Stimulated activated CD4-positive, alpha-beta T cell treated with anti-CD3 and anti-CD28 coated beads, Interleukin-12 subunit alpha, Interleukin-12 subunit beta, amount 100 ng/mL, for 48 hours (primary cell): ENCODE data around the gene SLC26A8.
"Not testable (repeated sequence)": the region's sequence is repeated elsewhere in the genome, so short reads cannot be mapped to it uniquely, and the experiment has no call there.

Experiments used
- DNase-seq, 3 donors: peaks; one replicate each; pipeline ENCODE4 v3.0.0-alpha.2; 2020; ENCODE audit warnings: low read depth in 2 of 3, low spot score in 1 of 3

The SLC26A8 gene

DNA sequence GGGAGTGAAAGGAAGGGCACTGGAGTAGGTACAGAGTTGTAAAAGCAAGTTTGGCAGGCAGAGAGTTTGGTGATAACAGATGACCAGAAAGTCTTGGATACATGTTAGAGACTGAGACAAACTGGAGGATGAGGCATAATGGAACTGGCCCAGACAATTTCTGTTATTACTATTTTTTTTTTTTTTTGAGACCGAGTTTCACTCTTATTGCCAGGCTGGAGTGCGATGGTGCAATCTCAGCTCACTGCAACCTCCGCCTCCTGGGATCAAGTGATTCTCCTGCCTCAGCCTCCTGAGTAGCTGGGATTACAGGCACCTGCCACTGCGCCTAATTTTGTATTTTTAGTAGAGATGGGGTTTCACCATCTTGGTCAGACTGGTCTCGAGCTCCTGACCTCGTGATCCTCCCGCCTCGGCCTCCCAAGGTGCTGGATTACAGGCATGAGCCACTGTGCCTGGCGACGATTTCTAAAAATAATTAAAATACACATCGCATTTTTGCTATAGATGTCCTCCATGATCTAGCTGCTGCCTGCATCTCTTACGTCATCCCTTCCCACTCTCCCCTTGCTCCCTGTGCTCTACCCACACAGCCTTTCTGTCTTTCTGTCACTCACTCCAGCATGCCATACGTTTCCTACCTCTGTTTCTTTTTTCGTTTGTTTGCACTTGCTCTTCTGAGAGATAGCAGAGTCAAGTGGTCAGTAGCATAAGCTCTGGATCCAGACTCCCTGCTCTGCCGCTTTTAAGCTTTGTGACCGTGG, 26.7 kb upstream of the SLC26A8 start:
- DNase-seq, result no peak

DNA sequence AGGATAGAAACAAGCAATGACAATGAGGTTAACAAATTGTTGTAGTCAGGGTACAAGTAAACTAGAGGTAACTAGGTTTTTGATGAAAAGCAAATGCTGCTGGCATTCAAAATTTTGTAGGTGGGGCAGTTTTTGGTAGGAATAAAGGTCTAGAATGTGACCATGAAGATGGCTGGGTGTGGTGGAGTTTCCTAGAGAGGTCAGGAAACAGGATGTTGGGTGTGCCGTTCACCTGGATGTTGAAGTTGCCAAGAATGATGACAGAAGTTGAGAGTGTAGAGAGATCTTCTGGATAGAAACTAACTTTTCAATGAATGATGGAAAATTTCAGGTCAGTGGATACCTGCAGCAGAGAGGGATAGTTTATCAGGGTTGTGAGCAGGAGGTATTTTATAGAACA, 25.9 kb upstream of the SLC26A8 start:
- DNase-seq, result no peak

DNA sequence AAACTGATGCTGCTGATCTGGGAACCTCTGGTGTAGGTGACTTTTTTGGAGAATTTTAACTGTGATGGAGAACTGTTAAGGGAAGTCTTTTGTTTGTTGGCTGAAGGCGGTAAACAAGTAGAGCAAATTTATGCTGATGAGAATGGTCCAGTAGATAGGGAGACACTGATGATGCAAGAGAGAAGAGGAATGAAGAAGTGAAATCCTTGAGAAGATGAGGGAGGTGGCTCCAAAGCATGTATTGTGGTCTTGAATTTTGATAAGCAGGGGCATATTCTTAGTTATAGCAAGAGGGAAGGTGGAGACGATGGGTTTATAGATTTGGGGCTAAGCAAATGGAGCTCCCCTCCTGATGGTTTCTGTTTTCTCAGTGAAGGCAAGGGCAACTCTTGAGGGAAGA, 25.1 kb upstream of the SLC26A8 start:
- DNase-seq, result no peak

DNA sequence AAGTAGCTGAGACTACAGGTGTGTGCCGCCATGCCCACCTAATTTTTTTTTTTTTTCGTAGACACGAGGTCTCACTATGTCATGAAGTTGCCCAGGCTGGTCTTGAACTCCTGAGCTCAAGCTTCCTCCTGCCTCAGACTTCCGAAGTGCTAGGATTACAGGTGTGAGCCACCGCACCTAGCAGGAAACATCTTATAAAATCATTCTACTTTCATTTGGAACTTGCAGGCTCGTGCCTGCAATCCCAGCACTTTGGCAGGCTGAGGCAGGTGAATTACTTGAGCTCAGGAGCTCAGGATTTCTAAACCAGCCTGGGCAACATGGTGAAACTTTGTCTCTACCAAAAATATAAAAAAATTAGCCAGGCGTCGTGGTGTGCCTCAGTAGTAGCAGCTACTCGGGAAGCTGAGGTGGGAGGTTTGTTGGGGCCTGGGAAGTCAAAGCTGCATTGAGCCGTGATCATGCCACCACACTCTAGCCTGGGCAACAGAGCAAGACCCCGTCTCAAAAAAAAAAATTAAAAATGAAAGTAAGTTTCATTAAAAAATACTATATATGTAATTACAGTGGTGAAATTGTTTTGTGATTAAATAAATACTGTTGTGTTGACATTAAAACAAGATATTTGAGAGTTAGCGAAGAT, 18.3 kb upstream of the SLC26A8 start:
- DNase-seq, result no peak

DNA sequence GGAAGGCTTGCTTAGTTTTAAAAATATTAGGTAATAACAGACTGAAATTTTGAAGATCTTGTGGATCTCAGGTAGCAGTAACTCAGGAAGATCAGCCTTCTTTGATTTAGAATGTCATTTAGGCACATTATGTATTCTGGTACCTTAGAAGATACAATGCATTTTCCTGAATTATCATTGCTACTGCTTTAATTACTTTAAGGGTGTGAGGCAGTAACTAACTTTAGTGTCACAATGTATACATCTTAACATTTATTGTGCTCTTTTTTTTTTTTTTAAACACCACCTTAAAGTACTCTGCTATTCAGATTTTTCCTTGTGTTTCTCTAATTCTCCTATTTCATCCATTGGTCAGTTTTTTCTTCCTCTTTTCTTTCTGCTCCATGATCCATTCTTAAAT, 16.5 kb upstream of the SLC26A8 start:
- DNase-seq, result no peak

DNA sequence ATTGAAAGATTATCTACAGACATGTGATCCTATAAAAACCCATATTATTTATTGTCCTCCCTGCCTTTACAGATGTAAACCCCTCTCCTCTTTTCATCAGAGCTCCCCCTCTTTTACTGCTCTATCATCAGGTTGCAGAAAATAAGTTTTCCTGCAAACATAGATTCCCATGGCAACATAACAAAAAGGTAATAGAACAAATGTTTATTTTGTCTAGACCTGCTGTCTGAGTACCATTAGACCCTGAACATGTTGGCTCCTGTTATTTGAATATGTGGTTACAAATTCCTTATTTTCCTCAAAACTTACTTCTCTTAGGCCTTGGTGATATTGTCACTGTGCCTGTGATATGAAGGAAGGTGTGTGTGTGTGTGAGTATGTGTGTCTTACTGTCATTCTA, 14.7 kb upstream of the SLC26A8 start:
- no peak for DNase-seq

DNA sequence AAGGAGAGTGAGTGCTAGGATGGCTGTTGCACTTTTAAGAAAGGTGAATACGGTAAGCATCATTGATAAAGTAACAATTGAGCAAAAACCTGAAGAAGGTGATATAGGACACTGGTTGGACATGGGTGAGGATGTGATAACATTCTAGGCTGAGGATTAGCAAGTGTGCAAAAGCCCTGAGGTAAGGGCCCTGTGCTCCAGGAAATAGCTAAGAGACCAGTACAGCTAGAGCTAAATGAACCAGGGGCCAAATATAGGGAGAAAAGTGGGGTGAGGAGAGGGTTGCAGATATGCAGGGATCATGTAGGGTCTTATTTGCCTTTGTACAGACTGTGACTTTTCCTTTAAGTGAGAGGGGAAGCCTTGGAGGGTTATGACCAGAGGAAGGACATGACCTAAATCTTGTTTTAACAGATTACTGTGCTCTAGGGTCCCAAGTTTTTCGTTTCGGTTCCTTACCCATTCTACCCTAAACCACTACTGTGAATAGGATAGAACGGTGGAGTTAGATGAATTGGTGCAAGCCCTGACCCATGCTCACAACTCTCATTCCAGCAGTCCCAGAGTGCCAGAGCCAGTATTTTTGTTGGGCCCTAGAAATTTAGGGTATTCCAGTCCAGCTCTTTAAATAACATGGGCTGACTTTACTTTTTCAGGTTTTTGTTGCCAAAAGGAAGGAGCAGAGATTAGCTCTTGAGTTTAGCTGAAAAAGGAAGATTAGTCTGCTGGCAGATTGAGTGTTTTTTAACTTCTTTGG, 13.9 kb upstream of the SLC26A8 start:
- no peak for DNase-seq

DNA sequence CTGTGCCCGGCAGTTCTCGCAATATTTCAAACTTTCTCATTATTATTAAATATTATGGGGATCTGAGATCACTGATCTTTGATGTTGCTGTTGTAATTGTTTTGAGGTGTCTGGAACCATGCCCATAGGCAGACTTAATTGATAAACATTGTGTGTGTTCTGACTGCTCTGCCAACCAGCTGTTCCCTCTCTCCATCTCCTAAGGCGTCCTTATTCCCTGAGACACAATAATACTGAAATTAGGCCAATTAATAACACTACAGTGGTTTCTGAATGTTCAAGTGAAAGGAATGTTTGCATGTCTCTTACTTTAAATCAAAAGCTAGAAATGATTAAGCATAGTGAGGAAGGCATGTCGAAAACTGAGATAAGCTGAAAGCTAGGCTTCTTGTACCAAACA, 10.8 kb upstream of the SLC26A8 start:
- no peak for DNase-seq

DNA sequence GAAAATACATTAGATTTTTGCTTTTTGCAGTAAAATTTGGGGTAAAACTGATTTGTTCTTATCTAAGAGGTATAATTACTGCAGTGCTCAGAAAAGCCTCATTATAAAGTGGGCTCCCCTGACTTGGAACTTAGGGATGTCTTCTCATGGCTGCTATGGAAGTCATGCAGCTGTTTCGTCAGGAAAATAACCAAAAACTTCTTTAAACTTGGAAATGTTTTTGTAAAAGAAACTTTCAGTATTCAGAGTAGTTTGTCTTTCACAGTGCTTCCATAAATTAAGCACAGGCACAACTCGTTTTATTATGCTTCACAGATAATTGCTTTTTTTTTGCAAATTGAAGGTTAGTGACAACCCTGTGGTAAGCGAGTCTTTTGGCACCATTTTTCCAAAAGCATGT, 10.0 kb upstream of the SLC26A8 start:
- no peak for DNase-seq

DNA sequence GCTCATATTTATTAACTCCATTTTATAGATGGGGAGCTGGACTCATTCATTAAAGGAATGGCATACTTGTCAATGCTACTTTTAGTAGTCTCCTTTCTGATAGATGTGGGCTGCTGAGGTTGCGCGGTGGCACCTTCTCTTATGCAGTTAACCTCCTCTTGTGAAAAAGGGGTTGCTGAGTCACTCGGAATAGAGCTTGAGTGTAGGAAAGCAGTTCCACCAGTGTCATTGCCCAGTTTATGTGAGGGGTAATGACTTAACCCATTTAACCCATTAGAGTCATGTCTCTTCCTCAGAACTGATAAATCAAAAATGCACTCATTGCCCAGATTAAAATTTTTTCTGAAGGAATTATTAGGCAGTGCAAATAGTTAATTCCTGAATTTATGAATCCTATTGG, 9.5 kb upstream of the SLC26A8 start:
- peak in 2 of 3 donors; percentile 29 to 34 for DNase-seq

DNA sequence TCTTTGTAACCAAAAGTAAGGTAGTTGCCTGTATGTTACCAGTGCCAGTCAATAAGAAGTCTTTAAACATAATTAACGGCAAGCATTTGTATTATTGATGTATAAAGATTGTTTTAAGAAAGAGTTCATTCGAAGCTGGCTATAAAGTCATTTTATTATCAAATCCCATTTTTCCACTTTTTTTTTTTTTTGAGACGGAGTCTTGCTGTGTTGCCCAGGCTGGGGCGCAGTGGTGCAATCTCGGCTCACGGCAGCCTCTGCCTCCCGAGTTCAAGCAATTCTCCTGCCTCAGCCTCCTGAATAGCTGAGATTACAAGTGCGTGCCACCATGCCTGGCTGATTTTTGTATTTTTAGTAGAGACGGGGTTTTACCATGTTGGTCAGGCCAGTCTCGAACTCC, 8.7 kb upstream of the SLC26A8 start:
- DNase-seq, result not testable (repeated sequence)

DNA sequence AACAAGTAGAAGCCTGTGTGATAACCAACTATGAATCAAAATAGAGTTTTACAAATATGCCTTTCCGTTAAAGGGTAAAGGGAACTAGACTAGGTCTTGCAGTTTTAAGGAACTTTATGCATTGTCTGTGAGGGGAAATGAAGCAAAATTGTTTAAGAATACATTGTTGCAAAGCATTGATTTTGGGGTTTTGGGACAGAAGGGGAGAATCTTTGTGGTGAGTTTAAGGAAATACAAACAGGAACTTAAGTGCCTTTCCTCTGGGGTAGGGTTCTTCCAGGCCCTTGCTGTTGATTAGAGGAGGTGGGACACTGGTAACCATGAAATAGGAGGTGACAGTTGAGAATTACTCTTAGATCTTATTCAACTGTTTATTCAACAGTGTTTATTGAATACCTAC, 7.8 kb upstream of the SLC26A8 start:
- DNase-seq, result no peak

DNA sequence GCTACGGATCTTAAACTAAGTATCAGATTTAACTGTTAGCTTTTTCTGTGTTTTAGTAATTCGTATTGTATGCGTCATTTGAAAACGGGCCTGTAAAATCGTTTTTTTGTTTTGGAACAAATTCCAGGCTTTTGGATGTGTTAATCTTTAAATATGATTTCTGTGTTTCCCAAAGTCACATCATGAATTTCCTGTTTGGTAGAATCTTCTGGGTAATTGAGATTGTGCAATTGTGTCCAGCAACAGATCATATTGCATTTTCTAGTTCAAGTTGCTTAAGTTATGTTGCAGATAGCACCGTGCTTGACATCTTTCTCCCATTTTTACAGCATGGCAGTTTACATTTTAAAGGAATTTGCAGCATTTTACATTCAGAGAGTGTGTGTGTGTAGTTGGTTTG, 5.0 kb upstream of the SLC26A8 start:
- no peak for DNase-seq

DNA sequence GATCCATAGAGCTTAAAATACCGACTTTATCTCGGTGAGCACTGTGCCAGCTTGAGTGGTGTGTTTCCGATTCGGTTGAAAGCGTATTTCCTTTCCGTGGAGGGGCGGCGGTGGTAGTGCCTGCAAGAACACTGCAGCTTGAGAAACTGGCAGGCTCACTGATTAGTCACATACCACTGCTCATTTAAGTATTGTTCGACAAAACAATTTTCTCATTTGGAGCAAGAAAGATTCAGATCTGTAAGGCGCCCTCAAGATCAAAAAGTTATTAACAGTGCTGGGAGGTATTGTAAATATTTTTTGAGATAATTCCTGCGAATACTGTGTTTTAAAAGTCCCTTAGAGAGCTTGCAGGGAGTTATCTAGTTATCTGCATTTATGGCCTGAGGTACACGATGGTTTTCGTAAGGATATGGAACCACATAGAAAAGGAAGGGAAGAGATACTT, 4.5 kb upstream of the SLC26A8 start:
- DNase-seq, result peak; percentile 56 to 65 (median 65)

DNA sequence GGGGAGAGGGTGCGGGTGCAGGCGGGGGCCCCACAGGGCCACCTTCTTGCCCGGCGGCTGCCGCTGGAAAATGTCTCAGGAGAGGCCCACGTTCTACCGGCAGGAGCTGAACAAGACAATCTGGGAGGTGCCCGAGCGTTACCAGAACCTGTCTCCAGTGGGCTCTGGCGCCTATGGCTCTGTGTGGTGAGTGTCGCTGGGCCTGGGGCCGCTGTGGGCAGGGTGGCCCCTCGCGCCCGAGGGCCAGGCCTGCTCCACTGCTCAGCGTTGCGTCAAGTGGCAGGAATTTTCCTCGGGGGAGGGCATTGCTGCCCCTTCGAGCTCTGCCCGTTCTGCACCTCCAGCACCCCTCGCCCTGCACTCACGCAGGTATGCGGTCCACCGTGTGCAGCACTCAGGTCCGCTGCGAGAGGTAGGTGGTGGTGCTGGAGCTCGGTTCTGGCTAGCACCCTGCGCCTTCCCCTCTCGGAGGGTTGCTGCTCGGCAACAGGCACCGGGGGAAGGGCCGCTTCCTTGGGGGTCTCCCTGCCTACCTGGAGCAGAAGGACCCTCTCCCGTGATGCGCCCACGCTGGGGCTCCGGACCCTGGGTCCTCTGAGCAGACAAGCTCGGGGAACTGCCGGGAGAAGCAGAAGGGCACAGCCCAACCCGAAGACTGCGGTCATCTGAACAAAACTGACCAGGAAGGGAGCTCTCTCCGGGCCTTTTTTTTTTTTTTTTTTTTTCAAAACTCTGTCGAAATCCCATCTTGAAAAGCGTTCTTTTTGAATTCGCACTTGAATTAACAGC, 3.8 kb upstream of the SLC26A8 start:
- peak; percentile 15 to 24 (median 24) for DNase-seq

DNA sequence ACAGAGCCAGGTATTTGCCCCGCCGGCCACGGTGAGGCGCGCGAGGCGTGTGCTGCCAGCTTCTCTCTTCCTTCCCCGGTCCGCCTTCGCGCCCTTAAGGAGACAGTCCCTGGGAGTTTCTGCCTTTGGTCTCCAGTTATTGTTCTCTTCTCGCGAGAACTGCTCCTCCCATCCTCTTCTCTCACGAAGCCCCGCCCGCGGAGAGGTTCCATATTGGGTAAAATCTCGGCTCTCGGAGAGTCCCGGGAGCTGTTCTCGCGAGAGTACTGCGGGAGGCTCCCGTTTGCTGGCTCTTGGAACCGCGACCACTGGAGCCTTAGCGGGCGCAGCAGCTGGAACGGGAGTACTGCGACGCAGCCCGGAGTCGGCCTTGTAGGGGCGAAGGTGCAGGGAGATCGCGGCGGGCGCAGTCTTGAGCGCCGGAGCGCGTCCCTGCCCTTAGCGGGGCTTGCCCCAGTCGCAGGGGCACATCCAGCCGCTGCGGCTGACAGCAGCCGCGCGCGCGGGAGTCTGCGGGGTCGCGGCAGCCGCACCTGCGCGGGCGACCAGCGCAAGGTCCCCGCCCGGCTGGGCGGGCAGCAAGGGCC, 3.2 kb upstream of the SLC26A8 start, which contains the start of gene MAPK14:
Gene MAPK14 (plus strand): TSS at position 308 of the 587 bp plus-strand sequence. CDS start 350 bp downstream, outside the sequence.
- DNase-seq, result peak; percentile 95 to 97 (median 97)

DNA sequence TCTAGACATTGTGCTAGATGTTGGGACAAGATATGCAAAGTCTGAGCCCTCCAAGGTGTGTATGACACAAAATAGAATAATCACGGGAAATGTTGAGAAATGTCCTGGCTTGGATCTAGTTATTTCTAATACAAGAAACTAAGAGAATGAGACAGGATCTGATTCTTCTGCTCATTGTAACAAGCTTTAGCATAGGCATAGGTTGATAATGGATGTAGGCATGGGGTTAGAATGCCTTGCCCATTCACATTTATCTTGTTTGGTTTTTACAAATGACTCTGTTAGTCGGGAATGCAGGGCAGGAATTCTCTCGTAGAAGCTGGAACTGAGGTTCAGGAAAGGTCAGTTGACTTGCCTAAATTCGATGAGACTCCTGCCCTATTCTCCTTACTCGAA, 1.5 kb upstream of the SLC26A8 start:
- no peak for DNase-seq

DNA sequence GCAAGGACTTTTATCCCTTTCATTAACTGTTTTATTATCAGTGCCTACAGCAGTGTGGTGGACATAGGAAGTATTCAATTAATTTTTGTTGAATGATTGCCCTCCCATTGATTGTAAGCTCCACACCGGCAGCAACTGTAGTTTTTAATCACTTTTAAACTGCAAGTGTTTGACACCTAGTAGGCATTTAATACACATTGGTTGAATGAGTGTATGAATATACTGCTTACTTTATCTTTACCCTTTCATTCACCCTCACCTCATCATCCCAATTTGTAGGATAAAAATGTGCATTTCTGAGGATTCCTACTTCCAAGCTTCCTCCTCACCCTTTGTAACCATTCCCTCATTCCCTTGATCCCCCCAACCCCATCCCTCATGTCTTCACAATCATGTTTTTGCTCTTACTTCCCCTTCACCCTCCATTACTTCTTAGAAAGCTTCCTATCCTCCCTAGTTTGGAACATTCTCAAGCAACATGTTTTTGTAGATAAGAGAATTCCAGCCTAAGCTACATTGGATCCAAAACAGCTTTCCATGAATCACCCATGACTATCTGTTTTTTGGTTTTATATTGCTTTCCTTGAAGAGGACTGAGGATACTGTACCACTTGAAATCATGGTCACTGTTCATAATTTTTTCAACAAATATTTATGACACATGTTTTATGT, 955 bp upstream of the SLC26A8 start:
- DNase-seq, result no peak

DNA sequence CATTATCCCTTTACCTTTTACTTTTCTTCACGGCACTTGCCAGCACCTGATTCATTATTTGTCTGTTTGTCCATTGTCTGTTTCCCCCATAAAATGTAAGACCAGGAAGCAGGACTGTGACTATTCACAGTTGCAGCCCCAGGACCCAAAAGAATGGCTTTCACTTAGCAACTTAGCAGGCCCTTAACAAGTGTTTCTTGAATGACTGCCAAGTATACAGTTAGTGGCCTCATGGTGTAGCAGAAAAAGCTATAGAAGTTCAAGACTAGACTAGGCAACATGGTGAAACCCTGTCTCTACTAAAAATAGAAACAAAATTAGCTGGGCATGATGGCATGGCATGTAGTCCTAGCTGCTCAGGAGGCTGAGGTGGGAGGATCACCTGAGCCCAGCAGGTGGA, 4.3 kb downstream of the SLC26A8 start:
- DNase-seq, result no peak

DNA sequence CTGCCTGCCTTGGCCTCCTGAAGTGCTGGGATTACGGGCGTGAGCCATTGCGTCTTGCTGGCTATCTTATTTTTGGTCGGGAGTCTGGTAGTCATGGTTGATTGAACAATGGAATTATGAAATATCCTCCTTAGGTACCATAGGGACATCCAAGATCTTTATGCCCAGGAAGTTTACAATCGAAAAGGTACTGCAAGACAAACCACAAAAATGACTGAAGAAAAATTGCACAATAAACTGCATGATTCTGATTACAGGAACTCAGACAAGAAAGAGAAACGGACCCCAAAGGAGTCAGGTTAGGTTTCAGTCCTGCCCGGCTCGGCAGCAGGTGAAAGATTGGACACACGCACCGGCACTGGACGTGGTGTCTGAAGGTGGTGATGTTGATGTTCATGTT, 5.3 kb downstream of the SLC26A8 start:
- no peak for DNase-seq
